Activated naive CD4-positive, alpha-beta T cell treated with anti-CD3 and anti-CD28 coated beads, Interleukin-2, amount 50 U/mL, for 24 hours (primary cell): Measurements from ENCODE around the gene KRTAP27-1.

Experiments
- H3K27ac Mint-ChIP-seq: one replicate; pipeline ENCODE4 v1.8.0; 2021; ENCODE audit warnings: mild to moderate bottlenecking, mixed read lengths
- H3K27me3 Mint-ChIP-seq: one replicate; pipeline ENCODE4 v1.8.0; 2021; ENCODE audit warnings: mixed read lengths
- H3K36me3 Mint-ChIP-seq: one replicate; pipeline ENCODE4 v1.8.0; 2021; ENCODE audit warnings: mixed read lengths
- H3K4me1 Mint-ChIP-seq: one replicate; pipeline ENCODE4 v1.8.0; 2021; ENCODE audit warnings: mixed read lengths
- H3K4me3 Mint-ChIP-seq: one replicate; pipeline ENCODE4 v1.8.0; 2021; ENCODE audit warnings: mild to moderate bottlenecking, mixed read lengths
- H3K9me3 Mint-ChIP-seq: one replicate; pipeline ENCODE4 v1.8.0; 2021; ENCODE audit warnings: mixed read lengths

KRTAP27-1 gene

GRCh38 chr21:30337276-30337744 is at the start of gene KRTAP27-1:
TSS of gene KRTAP27-1 (minus strand) at chr21:30337694. CDS start at chr21:30337668, 26 bp downstream.
- Mint-ChIP-seq H3K9me3 (no peaks in the 10 kb centered on the region), H3K4me1 (no peaks in the 10 kb centered on the region), H3K27me3 (peaks cover 3% of the 10 kb centered on the region), H3K36me3 (no peaks in the 10 kb centered on the region), H3K4me3 (no peak within 1 kb of the TSS), H3K27ac (no peak within 1 kb of the TSS)

DNA sequence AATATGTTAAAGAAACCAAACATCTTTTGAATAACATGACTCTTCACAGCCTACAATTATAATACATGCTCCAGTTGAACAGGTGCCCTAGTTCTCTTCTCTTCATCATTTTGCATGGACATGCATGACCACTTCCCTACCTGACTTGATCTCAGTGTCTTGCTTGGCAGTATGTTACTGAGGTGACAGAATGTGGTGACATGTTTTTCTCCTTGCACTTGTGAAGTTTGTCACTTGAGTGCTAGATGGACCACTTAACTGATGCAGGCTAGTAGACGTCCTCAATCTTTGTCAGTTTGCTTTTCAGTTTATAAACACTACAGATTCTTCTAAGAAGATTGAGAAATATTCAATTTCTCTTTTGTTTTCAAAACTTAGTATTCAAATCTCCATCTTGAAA is 44.7 kb upstream of the KRTAP27-1 start:
- Mint-ChIP-seq H3K27me3 (peaks cover 8% of the 10 kb centered on the region), H3K9me3 (peaks cover 5% of the 10 kb centered on the region), H3K27ac (no peak overlapping the region), H3K4me3 (no peak overlapping the region), H3K4me1 (no peaks in the 10 kb centered on the region), H3K36me3 (no peaks in the 10 kb centered on the region)

GRCh38 chr21:30372139-30372770 is 34.8 kb upstream of the KRTAP27-1 start, which contains the start of gene KRTAP13-2:
TSS of gene KRTAP13-2 (minus strand) at chr21:30372271. CDS start at chr21:30372213, 58 bp downstream.
- Mint-ChIP-seq H3K4me1 (no peaks in the 10 kb centered on the region), H3K27ac (no peak within 1 kb of the TSS), H3K36me3 (no peaks in the 10 kb centered on the region), H3K9me3 (no peaks in the 10 kb centered on the region), H3K4me3 (no peak within 1 kb of the TSS), H3K27me3 (peaks cover 4% of the 10 kb centered on the region)

GRCh38 chr21:30355906-30356305 is 18.4 kb upstream of the KRTAP27-1 start:
- Mint-ChIP-seq H3K4me1 (no peaks in the 10 kb centered on the region), H3K27me3 (peaks cover 9% of the 10 kb centered on the region), H3K9me3 (no peaks in the 10 kb centered on the region), H3K36me3 (no peaks in the 10 kb centered on the region), H3K27ac (no peak overlapping the region), H3K4me3 (no peak overlapping the region)

GRCh38 chr21:30354308-30355005 is 17.0 kb upstream of the KRTAP27-1 start:
- H3K36me3 Mint-ChIP-seq, result no peaks in the 10 kb centered on the region
- H3K4me1 Mint-ChIP-seq, result no peaks in the 10 kb centered on the region
- H3K27ac Mint-ChIP-seq, result no peak overlapping the region
- H3K9me3 Mint-ChIP-seq, result no peaks in the 10 kb centered on the region
- peaks cover 9% of the 10 kb centered on the region for H3K27me3 Mint-ChIP-seq
- no peak overlapping the region for H3K4me3 Mint-ChIP-seq

- H3K4me3 Mint-ChIP-seq, result no peak overlapping the region
These were observed 14.0 kb upstream of the KRTAP27-1 start for GRCh38 chr21:30351534-30351933.

DNA sequence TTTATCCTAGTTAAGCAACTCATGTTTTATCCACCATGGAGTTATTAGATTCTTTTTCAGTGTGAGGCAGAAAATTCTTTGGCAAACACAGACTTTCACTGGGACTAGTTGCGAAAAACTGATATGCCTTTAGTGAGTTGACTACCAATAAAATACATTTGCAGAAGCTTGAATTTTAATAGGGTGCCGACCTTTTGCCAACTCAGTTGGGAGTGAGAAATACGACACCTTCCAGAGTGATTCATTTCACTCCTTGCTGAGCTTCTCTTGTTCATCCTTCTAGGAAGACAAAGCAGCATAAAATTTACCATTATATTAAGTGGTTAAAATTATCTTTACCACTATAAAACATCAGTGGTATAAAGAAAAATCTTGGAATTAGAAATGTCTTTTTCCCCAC is 12.1 kb upstream of the KRTAP27-1 start:
- no peak overlapping the region for H3K4me3 Mint-ChIP-seq

More at GRCh38 chr21:30351534-30351933, 14.0 kb upstream of the KRTAP27-1 start:
- Mint-ChIP-seq H3K4me1 (no peaks in the 10 kb centered on the region), H3K36me3 (no peaks in the 10 kb centered on the region), H3K27ac (no peak overlapping the region), H3K9me3 (no peaks in the 10 kb centered on the region), H3K27me3 (peaks cover 7% of the 10 kb centered on the region)

DNA sequence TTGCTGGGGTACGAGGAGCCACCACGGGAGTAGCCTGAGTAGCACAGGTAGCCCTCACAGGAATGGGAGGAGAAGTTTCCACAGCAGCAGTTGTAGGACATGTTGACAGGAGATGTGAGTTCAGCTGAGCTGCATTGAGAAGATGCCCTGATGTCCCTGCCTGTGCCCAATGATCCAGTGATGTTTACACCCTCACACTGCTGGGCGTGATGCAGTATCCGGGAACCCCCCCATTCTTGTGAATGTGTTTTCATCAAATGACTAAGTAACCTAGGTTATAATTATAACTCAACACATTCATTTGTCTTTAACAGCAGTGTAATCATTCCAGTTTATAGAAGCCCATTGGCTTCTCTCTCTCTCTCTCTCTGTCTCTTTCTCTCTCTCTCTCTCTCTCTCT is 11.0 kb upstream of the KRTAP27-1 start, which contains the start of gene KRTAP23-1:
KRTAP23-1 (minus strand) TSS at position 101 of the 400 bp plus-strand sequence; CDS start at position 101, 0 bp downstream.
- no peak within 1 kb of the TSS for H3K27ac Mint-ChIP-seq
- peaks cover 3% of the 10 kb centered on the region for H3K27me3 Mint-ChIP-seq
- no peaks in the 10 kb centered on the region for H3K9me3 Mint-ChIP-seq
- H3K4me1 Mint-ChIP-seq, result no peaks in the 10 kb centered on the region
- H3K36me3 Mint-ChIP-seq, result no peaks in the 10 kb centered on the region
- H3K4me3 Mint-ChIP-seq, result no peak within 1 kb of the TSS

More for the DNA sequence above, 12.1 kb upstream of the KRTAP27-1 start:
- no peaks in the 10 kb centered on the region for H3K9me3 Mint-ChIP-seq
- peaks cover 3% of the 10 kb centered on the region for H3K27me3 Mint-ChIP-seq
- no peak overlapping the region for H3K27ac Mint-ChIP-seq
- H3K4me1 Mint-ChIP-seq, result no peaks in the 10 kb centered on the region
- H3K36me3 Mint-ChIP-seq, result no peaks in the 10 kb centered on the region

- no peaks in the 10 kb centered on the region for H3K4me1 Mint-ChIP-seq
- no peak overlapping the region for H3K4me3 Mint-ChIP-seq
- H3K9me3 Mint-ChIP-seq, result no peaks in the 10 kb centered on the region
- H3K36me3 Mint-ChIP-seq, result no peaks in the 10 kb centered on the region
- H3K27ac Mint-ChIP-seq, result no peak overlapping the region
- H3K27me3 Mint-ChIP-seq, result peaks cover 5% of the 10 kb centered on the region
These were observed 7.5 kb upstream of the KRTAP27-1 start for GRCh38 chr21:30345014-30345413.

GRCh38 chr21:30340714-30341573 is 3.5 kb upstream of the KRTAP27-1 start:
- no peak overlapping the region for H3K4me3 Mint-ChIP-seq
- H3K27ac Mint-ChIP-seq, result no peak overlapping the region
- H3K9me3 Mint-ChIP-seq, result no peaks in the 10 kb centered on the region
- no peaks in the 10 kb centered on the region for H3K36me3 Mint-ChIP-seq
- H3K4me1 Mint-ChIP-seq, result no peaks in the 10 kb centered on the region
- H3K27me3 Mint-ChIP-seq, result peaks cover 5% of the 10 kb centered on the region

DNA sequence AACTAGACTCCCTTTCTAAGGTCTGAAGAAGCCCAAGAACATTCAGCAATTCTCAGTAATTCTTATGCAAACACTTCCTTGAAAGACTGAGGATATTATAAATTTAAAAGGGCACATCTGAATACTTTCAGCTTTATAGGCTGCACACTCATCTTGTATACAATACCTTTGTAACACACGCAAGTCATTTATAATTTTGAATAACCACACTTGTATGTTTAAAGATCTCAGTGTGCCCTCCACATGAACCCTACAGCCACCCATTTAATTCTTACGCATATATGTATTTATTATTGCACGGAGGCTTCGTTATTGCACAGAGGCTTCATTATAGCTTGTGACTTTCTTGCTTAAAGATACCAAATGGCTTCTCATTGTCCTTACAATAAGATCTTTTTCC is 1.2 kb upstream of the KRTAP27-1 start:
- Mint-ChIP-seq H3K27me3 (peaks cover 3% of the 10 kb centered on the region), H3K4me3 (no peak overlapping the region), H3K27ac (no peak overlapping the region)

DNA sequence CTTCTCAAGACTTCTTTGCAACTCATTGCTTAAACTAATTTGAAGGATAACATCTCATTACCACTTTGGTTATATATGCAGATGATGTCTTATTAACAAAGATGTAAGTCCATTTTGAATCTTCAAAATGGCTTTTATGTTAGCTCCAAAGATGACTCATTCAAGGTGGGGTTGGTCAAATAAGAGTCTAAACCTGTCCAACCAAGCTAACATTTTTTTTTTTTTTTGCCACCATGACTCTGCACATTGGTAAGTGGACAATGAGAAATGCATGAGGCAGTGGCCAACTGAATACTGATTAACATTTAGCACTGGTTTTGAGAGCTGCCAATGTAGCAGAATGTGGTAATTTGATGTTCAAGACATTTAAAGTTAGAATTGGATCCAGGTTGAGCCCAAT is 278 bp upstream of the KRTAP27-1 start:
- H3K4me1 Mint-ChIP-seq, result no peaks in the 10 kb centered on the region
- H3K9me3 Mint-ChIP-seq, result no peaks in the 10 kb centered on the region
- no peak overlapping the region for H3K27ac Mint-ChIP-seq
- peaks cover 3% of the 10 kb centered on the region for H3K27me3 Mint-ChIP-seq
- H3K4me3 Mint-ChIP-seq, result no peak overlapping the region
- H3K36me3 Mint-ChIP-seq, result no peaks in the 10 kb centered on the region

More for the DNA sequence above, 1.2 kb upstream of the KRTAP27-1 start:
- H3K9me3 Mint-ChIP-seq, result no peaks in the 10 kb centered on the region
- H3K4me1 Mint-ChIP-seq, result no peaks in the 10 kb centered on the region
- H3K36me3 Mint-ChIP-seq, result no peaks in the 10 kb centered on the region

DNA sequence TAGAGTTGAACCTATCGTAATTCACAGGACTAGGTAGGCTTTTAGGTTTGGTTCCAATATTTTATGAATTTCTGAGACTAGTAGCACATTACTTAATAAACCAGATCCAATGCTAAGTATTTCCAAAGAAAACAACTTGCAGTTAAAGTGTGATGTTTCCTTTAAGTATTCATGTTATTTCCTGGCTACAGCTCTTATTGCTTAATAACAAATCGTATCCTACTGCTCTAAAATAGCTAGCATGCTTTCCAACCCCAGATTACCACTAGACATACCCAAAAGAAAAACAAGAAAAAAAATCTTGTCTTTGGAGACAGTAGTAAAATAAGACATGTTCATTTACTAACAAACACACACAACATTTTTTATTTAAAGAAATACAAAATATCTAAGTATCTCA is 898 bp downstream of the KRTAP27-1 start:
- H3K9me3 Mint-ChIP-seq, result no peaks in the 10 kb centered on the region
- no peaks in the 10 kb centered on the region for H3K4me1 Mint-ChIP-seq
- no peaks in the 10 kb centered on the region for H3K36me3 Mint-ChIP-seq
- H3K4me3 Mint-ChIP-seq, result no peak overlapping the region
- H3K27me3 Mint-ChIP-seq, result peaks cover 3% of the 10 kb centered on the region
- H3K27ac Mint-ChIP-seq, result no peak overlapping the region

DNA sequence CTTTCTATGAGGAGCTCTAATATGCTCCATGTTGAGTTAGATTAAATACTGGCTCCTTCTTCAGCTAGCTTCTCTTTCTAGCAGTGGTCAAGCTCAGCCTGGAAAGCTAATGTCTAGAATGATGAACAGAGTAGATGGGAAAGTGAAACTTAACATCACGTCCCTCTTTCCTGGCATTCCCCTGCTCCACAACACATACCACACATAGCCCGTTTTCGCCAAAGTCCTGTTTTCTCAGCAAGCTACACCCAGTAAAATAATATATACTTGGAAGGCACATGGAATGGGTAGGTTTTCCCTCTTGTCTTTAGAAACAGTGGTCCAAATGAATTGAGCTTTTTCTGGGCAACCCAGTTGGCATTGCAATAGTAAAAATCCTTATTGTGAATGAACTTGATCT is 3.8 kb downstream of the KRTAP27-1 start:
- Mint-ChIP-seq H3K4me1 (no peaks in the 10 kb centered on the region), H3K4me3 (no peak overlapping the region), H3K27me3 (peaks cover 3% of the 10 kb centered on the region), H3K9me3 (no peaks in the 10 kb centered on the region), H3K27ac (no peak overlapping the region), H3K36me3 (no peaks in the 10 kb centered on the region)

- H3K27me3 Mint-ChIP-seq, result peaks cover 3% of the 10 kb centered on the region
- H3K4me1 Mint-ChIP-seq, result no peaks in the 10 kb centered on the region
- no peak overlapping the region for H3K27ac Mint-ChIP-seq
- no peaks in the 10 kb centered on the region for H3K36me3 Mint-ChIP-seq
- H3K9me3 Mint-ChIP-seq, result no peaks in the 10 kb centered on the region
- H3K4me3 Mint-ChIP-seq, result no peak overlapping the region
These were observed 4.8 kb downstream of the KRTAP27-1 start for GRCh38 chr21:30332681-30333080.
